OCI-M2 (cell line): ENCODE measurements around the gene ZNF506.
"Not testable (repeated sequence)": the region's sequence is repeated elsewhere in the genome, so short reads cannot be mapped to it uniquely, and the experiment has no call there.

Experiments used
- DNase-seq: peaks from one replicate; lab custom pipeline; 2025; ENCODE audit not compliant: unreplicated experiment; lab: John Stamatoyannopoulos, UW

Gene ZNF506

DNA sequence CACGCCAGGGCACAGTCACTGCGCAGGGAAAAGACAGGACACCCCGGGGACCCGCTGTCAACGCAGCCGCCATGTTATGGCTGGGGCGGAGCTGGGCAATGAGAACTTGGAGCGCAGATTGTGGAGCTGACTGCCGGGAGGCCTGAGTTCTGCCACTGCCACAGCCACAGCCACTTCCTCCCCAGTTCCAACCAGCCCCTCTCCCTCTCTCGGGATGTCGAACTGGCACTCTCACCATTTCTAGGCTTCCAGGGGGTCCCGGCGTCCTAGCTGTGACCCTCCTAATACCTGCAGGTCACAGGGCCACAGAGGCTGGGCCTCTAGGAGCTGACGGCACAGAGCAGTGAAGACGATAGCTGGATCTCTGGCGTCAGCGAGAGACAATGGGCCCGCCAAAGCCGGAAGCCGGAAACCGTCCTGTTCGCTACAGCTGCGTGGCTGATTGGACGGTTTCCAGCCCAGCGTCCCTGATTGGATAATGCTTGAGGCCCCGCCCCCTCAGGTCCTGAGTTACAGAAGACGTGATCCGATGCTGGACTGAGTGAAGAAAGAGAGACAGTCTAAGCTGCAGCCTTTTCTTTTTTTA is at the start of gene ZNF506:
ZNF506 (minus strand) TSS at position 385 of the 586 bp plus-strand sequence; CDS start at position 238, 147 bp downstream.
- peak; percentile 86 for DNase-seq

DNA sequence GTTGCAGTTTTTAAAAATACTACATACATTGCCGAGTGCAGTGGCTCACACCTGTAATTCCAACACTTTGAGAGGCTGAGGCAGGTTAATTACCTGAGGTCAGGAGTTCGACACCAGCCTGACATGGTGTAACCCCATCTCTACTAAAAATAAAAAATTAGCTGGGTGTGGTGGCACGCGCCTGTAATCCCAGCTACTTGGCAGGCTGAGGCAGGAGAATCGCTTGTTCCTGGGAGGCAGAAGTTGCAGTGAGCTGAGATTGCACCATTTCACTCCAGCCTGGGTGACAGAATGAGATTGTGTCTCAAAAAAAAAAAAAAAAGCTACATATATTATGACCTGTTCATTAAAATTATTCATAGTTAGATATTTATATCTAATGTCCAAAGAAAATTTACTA is 48.5 kb upstream of the ZNF506 start:
- DNase-seq = not testable (repeated sequence)

DNA sequence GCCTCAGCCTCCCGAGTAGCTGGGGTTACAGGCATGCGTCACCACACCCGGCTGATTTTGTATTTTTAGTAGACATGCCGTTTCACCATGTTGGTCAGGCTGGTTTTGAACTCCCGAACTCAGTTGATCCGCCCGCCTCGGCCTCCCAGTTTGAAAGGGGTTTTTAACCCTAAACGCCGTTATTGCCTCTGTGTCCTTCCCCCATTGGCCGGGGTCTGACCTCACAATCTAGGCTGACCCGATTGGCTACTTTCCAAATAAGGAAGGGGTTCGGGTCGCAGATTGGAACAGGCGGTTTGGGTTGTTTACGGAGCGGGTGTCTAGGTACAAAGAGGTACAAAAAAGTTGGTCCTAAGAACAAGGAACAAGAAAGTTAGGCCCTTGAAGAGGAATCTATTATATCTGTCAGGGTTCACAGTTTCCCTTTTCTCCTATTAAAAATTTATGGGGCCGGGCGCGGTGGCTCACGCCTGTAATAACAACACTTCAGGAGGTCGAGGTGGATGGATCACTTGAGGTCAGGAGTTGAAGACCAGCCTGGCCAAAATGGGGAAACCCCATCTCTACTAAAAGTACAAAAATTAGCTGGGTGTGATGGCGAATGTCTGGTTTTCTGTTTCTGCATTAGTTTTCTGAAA is 45.2 kb upstream of the ZNF506 start:
- DNase-seq = no peak

DNA sequence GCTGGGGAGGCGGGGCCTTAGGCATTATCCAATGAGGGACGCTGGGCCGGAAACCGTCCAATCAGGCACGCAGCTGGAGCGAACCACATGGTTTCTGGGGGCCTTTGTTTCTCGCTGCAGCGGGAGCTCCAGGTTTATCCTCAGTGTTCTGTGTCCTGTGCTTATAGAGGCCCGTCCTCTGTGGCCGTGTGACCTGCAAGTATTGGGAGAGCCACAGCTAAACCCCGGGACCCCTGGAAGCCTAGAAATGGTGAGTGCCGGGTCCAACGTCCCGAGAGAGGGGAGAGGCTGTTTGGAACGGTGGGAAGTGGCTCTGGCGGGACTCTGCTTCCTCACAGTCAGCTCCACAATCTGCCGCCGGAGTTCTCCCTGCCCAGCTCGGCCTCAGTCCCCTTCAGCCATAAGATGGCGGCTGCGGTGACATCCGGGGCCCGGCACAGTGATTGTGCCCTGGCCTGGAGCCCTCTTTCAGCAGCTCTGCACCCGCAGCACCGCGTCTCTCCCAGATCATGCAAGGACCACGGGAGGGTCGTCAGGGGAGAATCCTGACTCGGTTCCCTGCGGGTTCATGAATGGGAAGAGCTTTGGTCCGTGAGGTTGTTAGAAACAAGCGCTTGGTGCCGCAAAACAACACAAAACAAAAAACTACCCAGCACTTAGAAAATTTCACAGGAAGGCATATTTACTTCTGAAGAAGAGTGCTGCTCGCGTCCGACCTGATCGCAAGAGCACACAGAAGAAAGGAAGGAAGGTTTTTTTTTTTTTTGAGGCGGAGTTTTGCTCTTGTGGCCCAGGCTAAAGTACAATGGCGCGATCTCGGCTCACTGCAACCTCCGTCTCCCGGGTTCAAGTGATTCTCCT is 44.4 kb upstream of the ZNF506 start, which contains the start of gene ZNF253:
ZNF253 (plus strand) TSS at position 133 of the 861 bp plus-strand sequence; CDS start at position 248, 115 bp downstream.
- peak; percentile 80 for DNase-seq

DNA sequence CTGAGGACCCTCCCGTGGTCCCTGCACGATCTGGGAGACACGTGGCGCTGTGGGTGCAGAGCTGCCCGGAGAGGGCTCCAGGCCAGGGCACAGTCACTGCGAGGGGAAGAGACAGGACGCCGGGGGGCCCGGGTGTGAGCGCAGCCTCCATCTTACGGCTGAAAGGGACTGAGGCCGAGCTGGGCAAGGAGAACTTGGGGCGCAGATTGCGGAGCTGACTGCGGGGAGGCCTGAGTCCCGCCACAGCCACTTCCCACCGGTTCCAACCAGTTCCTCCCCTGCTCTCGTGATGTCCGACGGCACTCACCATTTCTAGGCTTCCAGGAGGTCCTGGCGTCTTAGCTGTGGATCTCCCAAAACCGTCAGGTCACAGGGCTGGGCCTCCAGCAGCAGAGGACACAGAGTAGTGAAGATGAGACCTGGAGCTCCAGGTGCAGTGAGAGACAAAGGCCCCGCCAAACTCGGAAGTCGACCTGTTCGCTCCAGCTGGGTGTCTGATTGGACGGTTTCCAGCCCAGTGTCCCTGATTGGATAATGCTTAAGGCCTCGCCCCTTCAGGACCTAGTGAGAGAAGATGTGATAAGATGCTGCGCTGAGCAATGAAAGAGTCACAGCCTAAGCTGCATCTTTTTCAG is 39.3 kb upstream of the ZNF506 start:
- no peak for DNase-seq

DNA sequence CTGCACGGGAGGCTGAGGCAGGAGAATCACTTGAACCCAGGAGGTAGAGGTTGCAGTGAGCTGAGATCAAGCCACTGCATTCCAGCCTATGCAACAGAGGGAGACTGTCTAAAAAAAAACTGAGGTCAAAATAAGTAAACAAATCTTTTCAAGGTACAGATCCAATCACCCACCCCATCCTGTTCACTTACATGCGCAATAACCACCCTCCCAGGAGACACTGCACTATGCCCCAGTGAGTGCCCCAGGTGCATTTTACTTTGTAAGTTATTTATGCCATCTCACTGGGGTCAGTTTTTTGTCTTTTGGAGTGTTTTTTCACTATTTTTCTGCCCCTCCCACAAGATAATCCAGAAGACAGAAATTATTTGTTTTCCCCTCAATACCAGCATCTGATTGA is 37.2 kb upstream of the ZNF506 start:
- no peak for DNase-seq

DNA sequence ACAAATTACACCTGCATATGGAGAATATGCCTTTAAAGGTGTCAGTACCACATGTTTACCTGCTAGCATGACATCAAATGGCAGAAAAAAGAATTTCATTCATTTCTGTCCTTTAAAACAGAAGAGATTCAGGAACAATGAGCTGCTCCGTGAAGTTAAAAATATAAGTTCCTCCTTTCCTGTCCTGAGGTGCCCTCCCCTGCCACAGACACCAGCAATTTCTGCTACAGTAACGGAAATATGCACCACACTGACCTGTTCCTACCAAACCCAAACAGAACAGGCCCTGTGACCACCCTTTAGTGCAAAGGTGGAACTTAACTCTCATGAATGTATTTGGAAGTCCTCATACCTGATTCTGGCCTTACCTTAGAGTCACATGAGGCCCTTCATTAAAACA is 30.2 kb upstream of the ZNF506 start:
- DNase-seq = not testable (repeated sequence)

DNA sequence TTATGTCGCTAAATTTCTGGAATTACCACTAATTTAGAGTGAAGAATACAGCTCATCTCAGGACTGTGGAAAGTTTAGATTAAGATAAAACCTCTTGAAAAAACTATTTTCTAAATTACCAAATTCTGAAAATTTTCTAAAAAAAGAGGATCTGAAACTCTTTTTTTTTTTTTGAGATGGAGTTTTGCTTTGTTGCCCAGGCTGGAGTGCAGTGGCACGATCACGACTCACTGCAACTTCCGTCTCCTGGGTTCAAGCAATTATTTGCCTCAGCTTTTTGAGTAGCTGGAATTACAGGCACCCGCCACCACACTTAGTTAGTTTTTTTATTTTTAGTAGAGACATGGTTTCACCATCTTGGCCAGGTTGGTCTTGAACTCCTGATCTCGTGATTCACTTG is 27.5 kb upstream of the ZNF506 start:
- DNase-seq = no peak

DNA sequence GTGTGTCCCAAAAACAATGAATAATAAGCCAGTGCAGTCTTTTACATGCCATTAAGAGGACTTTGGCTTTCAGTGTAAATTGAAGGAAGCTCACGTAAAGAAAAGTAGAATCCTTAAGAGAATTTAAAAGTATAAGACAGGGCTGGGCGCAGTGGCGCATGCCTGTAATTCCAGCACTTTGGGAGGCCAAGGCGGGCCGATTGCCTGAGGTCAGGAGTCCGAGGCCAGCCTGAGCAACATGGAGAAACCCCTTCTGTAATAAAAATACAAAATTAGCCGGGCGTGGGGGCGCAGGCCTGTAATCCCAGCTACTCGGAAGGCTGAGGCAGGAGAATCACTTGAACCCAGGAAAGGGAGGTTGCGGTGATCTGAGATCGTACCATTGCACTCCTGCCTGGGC is 26.2 kb upstream of the ZNF506 start:
- DNase-seq = no peak

DNA sequence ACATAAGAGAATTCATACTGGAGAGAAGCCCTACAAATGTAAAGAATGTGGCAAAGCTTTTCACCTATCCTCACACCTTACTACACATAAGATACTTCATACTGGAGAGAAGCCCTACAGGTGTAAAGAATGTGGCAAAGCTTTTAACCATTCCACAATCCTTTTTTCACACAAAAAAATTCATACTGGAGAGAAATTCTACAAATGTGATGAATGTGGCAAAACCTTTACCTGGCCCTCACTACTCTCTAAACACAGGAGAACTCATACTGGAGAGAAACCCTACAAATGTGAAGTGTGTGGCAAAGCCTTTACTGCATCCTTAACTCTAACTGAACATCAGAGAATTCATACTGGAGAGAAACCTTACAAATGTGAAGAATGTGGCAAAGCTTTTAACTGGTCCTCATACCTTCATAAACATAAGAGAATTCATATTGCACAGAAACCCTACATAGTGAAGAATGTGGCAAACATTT is 14.0 kb upstream of the ZNF506 start:
- DNase-seq = no peak

DNA sequence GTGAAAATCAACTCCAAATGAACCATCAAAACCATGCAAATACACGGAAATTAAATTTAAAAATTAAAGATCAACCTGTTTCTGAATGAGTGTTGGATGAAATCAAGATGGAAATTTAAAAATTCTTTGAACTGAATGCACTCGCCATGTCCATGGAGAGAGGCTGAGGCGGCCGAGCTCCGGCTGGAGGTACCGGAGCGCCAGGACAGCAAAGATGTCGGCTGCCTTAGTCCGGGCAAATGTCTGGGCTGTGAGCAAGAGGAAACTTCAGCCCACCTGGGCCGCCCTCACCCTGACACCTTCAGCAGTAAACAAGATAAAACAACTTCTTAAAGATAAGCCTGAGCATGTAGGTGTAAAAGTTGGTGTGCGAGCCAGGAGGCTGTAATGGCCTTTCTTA is 5.3 kb upstream of the ZNF506 start:
- DNase-seq = no peak

DNA sequence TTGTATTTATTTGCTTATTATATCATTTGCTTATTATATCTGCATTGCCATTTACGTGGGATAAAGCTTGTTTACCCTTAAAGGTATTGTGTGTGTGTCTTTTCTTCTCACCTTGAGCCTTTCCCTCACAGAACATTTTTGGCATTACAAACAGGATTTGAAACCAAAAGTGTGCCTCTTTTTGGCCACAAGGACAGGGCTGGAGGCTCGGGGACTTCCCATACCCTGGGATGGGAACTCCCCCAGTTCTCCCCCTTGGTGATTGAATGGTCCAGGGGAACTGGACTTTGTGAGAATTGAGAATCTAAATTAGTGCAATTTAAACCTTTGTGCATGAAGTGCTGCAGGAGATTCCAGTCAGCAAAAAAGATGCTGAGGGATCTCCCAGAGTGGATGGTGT is 2.4 kb upstream of the ZNF506 start:
- DNase-seq = no peak

DNA sequence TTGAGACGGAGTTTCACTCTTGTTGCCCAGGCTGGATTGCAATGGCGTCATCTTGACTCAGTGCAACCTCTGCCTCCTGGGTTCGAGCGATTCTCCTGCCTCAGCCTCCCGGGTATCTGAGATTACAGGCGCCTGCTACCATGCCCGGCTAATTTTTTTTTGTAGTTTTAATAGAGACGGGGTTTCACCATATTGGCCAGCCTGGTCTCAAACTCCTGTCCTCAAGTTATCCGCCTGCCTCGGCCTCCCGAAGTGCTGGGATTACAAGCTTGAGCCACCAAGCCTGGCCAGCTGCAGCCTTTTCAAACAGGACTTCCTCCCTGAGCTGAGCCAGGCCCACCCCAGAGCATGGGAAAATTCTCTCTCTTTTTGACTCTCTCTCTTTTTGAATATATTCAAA is 426 bp upstream of the ZNF506 start:
- not testable (repeated sequence) for DNase-seq

DNA sequence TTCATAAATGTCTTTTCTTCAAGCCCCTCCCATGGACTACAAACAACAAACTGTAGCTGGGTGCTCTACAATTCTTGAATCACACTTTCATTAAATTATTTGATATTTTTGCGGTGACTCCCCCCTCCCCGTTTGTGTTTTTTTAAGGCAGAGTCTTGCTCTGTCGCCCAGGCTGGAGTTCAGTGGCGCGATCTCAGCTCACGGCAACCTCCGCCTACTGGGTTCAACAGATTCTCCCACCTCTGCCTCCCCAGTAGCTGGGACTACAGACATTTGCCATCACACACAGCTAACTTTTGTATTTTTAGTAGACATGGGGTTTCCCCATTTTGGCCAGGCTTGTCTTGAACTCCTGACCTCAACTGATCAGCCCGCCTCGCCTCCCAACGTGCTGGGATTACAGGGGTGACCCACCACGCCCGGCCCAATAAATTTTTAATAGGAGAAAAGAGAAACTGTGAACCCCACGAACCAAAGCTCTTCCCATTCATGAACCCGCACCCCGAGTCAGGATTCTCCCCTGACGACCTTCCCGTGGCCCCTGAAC is 703 bp downstream of the ZNF506 start:
- DNase-seq = no peak

DNA sequence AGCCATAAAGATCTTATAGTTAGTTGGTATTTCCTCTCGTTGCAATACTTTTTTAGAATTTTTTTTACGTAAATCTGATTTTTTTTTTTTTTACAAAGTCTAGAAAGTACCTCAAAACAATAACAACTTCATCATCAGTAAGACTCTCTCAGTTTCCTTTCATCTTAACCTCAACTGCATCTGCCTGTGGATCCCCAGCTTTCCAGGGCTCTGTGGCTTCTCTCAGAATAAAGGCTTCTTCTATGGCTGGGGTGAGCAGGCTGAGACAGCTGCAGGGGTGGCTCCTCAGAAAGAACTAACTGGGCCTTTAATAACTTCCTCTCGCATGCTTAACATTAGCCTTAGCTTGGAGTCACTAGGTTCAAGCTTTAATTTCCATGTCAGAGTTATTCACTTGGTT is 4.2 kb downstream of the ZNF506 start:
- DNase-seq = no peak

DNA sequence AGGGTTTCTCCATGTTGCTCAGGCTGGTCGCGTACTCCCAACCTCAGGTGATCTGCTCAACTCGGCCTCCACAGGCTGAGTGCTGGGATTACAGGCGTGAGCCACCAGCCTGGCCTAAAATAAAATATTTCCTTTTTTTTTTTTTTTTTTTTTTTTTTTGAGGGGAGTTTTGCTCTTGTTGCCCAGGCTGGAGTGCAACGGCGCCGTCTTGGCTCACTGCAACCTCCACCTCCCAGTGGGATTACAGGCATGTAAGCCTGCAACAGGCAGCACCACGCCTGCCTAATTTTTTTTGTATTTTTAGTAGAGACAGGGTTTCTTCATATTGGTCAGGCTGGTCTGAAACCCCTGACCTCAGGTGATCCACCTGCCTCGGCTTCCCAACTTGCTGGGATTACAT is 4.9 kb downstream of the ZNF506 start:
- DNase-seq = no peak

DNA sequence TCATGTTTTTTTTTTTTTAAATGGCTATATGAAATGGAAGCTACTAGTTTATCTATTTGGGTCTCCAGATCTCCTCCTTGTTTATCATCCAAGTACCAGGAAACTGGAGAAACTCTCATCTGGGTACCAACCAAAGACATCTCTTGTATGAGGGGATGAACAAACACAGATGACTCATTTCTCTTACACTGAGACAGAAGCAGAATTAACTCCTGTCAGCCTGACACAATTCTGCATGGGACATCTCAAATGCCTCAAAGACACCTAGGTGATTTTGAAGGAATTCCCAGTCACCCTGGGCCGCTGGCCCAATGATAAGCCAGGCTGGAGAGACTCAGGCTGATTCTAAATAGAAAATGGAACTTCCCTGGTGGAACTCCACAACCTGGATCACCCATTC is 9.6 kb downstream of the ZNF506 start:
- not testable (repeated sequence) for DNase-seq

DNA sequence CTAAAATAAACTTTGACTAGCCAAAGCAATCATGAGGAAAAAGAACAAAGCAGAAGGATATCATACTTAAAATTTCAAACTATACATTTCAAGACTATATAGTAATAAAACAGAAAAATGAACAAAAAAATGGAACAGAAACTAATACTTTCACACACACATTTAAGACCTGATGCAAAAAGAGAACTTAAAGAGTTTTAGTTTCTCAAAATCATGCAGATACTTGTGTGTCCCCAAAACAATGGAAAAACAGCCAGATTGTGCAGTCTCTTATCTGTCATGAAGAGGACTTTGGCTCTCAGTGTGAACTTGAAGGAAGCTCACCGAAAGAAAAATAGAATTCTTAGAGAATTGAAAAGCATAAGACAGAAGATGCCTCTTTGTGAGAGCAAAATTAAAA is 16.1 kb downstream of the ZNF506 start:
- DNase-seq = no peak

DNA sequence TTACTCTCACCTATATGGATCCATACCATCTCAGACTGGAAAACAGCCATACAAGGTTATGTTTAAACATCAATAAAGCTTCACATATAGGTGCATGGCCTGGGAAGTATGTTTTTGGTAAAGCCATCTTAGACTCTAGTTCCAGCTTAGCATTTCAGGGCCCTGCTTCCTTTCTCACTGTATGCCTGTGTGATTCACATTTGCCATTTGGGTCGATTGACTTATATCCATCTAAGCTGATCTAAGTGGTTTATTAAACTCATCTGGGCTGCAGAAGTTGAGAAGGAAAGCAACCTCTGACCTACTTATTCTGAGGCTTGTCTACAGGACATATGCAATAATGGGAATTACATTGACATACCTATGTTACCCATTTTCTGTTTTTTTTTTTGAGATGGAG is 33.5 kb downstream of the ZNF506 start:
- no peak for DNase-seq

DNA sequence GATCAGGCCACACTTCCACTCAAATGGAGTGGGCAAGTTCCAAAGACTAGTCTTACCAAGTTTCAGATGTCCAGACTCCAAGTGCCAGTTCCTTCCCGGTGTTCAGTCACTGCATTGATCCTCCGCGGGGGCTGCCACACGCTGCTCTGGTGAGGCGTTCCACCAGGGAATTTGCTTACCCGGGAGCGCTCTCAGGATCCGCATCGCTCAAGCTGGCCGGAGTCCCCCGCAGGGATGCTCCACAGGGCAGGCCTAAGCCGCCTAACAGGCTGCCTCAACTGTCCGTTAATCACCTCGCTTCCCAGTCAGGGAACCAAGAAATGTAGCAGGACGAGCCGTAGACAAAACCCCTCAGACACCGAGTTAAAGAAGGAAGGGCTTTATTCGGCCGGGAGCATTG is 36.1 kb downstream of the ZNF506 start:
- not testable (repeated sequence) for DNase-seq

DNA sequence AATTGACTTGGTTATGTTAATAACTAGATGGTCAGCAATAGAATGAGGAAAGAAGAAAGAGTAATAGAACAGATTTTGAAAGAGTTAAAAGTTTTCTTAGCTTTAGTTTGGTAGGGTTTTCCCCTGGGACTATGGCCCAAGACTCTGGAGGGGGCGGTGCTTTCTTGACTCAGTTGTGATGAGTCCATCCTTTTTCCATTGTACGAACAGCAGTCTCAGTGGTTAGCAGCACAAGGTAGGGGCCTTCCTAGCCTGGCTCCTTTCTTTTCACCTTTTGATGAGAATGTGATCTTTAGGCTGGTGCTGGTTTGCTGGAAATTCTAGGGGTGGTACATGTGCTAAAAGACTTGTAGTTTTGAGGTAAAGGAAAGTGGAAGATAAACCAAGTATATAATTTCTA is 38.8 kb downstream of the ZNF506 start:
- DNase-seq = no peak
